Stimulated activated CD4-positive, alpha-beta T cell treated with anti-CD3 and anti-CD28 coated beads, Interleukin-2, amount 100 ng/mL, for 24 hours (primary cell): ENCODE results near the gene MARK4.
A peak's percentile ranks its signal among the peaks of the same experiment; 100 is the strongest.
"Not testable (repeated sequence)": the region's sequence is repeated elsewhere in the genome, so short reads cannot be mapped to it uniquely, and the experiment has no call there.

Source experiments
- DNase-seq, 2 donors: peaks; one replicate each; pipeline ENCODE4 v3.0.0-alpha.2; 2020

Gene MARK4

GRCh38 chr19:45244133-45244794, 6.8 kb upstream of the MARK4 start:
- no peak for DNase-seq

GRCh38 chr19:45245334-45245787, 5.7 kb upstream of the MARK4 start, which contains the start of gene EXOC3L2:
EXOC3L2 (minus strand) TSS chr19:45245407; CDS start chr19:45239045, 6,362 bp downstream.
- DNase-seq: no peak

DNA sequence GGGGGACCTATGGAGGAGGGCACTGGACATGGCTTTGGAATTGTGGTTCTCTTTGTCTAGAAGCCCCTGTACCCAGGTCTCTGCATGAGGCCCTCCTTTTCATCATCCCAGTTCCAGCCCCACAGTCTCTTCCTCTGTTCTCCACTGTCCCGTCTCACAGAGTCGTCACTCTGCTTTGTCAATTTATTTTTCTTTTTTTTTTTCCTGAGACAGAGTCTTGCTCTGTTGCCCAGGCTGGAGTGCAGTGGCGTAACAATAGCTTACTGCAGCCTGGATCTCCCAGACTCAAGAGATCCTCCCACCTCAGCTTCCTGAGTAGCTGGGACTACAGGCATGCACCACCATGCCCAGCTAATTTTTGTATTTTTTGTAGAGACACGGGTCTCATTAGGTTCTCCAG, 5.2 kb upstream of the MARK4 start:
- no peak for DNase-seq

DNA sequence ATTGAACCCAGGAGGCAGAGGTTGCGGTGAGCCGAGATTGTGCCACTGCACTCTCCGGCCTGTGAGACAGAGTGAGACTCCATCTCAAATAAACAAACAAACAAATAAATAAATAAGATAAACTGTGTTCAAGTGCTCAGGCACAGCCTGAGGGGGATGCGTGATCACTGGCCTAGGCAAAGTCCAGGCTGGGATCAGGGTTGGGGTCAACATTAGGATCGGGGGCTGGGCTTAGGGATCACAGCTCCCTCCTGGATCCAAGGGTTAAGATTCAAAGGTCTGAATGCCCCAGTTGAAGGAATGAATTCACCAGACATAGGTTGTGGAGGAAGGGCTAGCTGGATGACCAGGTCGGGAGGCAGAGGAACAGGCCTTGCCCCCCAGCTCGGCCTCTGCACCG, 3.9 kb upstream of the MARK4 start:
- no peak for DNase-seq

DNA sequence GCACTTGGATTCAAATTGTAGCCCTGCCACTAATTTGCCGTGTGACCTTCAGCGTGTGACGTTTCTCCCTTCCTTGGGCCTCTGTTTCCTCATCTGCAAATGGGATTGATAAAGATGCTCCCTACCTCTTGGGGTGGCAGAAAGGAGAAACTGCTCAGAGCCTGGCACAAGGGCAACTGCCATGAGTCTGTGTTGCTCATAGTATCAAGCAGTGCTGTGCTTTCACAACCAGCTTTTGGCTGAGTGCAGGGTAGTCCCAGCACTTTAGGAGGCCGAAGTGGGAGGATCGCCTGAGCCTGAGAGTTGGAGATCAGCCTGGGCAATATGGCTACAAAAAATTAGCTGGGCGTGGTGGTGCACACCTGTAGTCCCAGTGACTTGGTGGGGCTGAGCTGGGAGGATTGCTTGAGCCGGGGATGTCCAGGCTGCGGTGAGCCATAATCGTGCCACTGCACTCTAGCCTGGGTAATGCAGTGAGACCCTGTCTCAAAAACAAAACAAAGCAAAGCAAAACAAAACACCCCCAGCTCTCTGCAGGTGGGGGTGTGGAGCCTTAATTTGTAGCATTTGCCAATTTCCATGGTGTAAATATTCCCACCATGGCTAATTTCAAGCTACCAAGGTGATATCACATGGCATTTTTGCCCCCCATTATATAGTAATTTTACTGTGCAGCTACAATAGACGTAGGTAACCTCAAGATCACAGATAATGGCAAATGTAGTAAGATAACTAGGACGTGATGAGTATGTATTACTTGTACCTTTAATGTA, 1.6 kb upstream of the MARK4 start:
- DNase-seq: no peak

DNA sequence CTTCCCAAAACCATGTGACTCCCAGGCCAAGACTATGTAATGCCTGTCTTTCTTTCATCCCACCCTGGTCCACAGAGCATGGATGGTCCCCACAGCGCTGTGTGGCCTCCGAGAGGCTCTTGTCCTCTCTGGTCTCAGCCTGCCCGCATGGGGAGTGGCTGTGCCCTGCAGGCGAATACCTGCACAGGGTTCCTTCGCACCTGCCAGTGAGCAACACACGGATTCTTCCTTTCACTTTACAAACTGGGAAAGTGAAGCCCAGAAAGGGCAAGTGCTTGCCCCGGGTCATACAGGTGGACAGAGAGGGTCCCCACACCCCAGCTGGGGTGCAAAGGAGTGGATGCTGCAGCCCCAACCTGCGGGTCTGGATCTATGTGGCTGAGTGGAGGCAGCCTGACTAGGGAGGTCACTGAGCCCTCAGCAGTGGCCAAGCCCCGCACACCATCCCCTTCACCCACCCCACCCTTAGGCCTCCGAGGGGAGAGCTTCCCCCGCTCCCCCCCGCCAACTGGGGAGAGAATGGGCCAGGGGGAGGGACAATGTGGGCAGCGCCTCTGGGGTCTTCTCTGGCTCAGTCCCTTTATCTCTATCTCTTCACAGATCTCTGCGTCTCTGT, 747 bp upstream of the MARK4 start:
- DNase-seq: no peak

DNA sequence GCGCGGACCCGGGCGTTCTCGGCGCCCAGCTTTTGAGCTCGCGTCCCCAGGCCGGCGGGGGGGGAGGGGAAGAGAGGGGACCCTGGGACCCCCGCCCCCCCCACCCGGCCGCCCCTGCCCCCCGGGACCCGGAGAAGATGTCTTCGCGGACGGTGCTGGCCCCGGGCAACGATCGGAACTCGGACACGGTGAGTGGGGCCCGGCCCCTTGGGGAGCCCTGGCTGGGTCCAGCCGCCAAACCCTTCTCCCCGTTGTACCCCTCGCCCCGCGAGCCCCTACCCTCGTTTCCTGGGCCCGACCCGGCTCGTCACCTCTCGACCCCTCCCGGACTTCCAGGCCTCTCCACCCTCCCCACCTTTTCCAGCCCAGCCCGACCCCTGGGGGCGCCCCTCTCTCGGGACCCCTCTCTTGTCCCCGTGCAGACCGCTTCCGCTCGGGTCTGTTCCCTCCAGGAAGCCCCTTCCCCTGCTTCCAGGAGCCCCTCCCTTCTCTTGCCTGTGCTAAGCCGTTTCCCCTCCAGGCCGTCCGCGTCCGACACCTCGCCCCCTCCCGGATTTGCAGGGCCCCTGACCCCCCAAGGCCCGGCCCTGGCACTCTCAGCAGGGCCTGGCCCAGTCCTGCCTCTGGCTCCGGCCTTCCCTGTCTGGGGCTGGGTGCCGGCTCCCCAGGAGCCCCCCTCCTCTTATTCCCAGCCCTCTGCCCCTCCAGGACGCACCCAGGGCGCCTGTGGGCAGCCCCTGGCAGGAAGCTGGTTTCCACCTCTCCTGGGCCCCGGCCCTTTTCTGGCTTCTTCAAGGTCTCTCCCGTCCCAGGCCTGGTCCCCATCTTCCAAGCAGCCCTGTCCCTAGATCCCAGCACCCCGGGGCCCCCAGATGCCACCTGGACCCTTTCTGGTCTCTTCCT, 632 bp downstream of the MARK4 start:
- peak in 1 of 2 donors; percentile 20 for DNase-seq

- DNase-seq: peak in 1 of 2 donors; percentile 15
Observed at GRCh38 chr19:45253396-45254027, 2.4 kb downstream of the MARK4 start.

- no peak for DNase-seq
Observed at GRCh38 chr19:45254044-45254531, 3.0 kb downstream of the MARK4 start.

DNA sequence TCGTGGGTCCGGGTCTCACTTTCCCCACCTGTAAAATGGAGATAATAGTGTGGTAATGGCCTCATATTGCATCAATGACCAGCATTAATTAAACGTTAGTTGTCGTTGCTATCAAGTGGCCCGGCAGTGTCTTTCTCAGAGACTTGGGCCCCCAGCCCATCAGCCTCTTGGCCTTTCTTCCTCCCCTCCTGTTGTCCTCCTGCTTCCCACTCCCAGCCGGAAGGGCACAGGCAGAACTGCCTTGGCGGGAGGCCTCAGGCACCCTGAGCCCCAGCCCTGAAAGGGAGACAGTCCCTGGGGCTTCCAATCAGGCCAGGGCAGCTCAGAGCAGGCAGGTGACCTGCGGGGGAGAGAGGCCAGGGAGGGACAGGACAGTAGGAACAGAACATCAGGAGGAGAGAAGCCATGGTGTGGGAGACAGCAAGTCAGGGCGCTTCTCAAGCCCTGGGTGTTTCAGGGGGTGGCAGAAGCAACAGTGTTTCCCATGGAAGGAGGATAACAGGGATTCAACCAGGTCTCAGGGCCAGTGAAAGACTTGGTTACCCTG, 4.6 kb downstream of the MARK4 start:
- DNase-seq: no peak

DNA sequence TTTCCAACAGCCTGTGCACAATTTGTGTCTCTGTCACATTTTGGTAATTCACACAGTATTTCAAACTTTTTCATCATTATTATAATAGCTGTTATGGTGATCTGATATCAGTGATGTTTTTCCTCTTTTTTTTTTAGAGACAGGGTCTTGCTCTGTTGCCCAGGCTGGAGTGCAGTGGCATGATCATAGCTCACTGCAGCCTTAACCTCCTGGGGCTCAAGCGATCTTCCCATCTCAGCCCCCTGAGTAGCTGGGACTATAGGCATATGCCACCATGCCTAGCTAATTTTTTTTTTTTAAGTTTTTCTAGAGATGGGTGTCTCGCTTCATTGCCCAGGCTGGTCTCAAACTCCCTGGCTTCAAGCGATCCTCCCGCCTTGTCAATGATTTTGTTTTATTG, 5.8 kb downstream of the MARK4 start:
- DNase-seq: no peak

DNA sequence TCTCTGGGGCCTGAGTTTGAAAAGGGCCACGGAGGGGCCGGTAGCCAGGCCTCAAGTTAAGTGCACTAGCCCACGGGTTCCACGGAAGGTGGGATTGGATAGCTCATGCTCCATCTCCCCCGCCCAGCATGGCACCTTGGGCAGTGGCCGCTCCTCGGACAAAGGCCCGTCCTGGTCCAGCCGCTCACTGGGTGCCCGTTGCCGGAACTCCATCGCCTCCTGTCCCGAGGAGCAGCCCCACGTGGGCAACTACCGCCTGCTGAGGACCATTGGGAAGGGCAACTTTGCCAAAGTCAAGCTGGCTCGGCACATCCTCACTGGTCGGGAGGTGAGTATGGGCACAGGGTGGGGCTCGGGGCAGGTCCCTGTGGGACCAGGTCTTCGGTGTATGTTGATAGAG, 7.8 kb downstream of the MARK4 start:
- DNase-seq: no peak

DNA sequence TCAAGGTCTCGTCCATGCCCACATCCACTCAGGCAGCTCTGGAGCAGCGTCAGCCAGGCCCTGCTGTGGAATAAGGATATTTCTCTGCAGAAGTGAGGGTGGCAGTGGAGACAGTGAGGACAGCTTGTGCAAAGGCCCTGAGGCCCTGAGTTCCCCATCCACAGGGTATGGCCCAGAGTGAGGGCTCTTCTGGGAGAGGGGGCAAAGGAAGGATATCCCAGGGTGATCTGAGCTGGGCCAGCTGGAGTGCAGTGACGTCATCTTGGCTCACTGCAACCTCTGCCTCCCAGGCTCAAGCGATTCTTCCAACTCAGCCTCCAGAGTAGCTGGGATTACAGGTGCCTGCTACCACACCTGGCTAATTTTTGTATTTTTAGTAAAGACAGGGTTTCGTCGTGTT, 11.5 kb downstream of the MARK4 start:
- DNase-seq: no peak

DNA sequence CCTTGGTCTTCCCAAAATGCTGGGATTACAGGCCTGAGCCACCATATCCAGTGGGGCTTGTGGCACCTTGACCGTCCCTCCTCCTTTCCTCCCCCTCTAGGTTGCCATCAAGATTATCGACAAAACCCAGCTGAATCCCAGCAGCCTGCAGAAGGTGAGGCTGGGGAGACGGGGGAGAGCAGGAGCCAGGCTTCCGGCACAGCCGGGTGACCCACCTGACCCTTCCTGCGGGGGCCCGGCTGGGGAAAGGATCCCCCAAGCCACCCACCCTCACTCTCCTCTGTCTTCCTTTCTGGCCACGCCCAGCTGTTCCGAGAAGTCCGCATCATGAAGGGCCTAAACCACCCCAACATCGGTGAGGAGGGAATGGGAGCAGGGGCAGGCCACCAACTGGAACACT, 11.9 kb downstream of the MARK4 start:
- DNase-seq: no peak

GRCh38 chr19:45264781-45265317, 13.8 kb downstream of the MARK4 start:
- no peak for DNase-seq

- no peak for DNase-seq
Observed at GRCh38 chr19:45265375-45265774, 14.3 kb downstream of the MARK4 start.

- DNase-seq: no peak
Observed at GRCh38 chr19:45267296-45267695, 16.2 kb downstream of the MARK4 start.

GRCh38 chr19:45269939-45270338, 18.9 kb downstream of the MARK4 start:
- not testable (repeated sequence) for DNase-seq

GRCh38 chr19:45271098-45271734, 20.1 kb downstream of the MARK4 start:
- DNase-seq: no peak

DNA sequence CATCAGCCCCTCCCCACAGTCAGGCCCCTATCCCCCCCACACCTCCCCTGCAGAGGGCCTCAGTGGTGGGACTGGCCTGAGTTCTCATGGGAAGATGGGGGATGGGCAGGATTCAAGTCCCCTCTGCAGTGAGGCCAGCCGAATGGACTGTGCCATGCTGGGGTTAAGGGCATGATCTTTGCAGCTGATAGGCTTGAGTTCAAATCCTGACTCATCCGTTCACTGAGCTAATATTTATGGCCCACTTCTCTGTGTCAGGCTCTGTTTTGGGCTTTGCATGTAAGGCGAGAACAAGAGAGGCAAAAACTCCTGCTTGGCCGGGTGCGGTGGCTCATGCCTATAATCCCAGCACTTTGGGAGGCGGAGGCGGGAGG, 20.7 kb downstream of the MARK4 start:
- DNase-seq: no peak

DNA sequence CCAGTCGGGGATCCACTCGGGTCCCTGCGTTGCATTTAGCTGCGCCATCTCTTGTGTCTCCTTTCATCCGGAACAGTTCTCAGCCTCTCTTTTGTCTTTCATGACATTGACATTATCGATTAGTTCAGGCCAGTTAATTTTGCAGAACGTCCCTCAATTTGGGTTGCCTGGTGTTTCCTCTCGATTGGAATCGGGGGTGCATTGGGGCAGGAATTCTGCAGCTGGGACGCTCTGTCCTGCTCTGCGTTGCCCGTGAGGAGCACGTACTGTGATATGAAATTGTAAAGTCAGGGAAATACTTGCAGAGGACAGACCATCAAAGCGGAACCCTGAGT, 22.4 kb downstream of the MARK4 start:
- no peak for DNase-seq
